ENCODE data around the gene RAD51. TPM values are rescaled to one million over a fixed set of nuclear protein-coding genes. Genes with fewer than 3 reads are reported as not detected.

The RAD51 gene
- total and polyA plus RNA-seq, 2 of the 8 experiments (the other 6 are each of a cell fraction or from before 2014, with no cell fraction given): 32.2 to 42.4 TPM

GRCh38 chr15:40691737-40692136 lies 3.2 kb upstream of the RAD51 start:
- H2AFZ ChIP-seq (ENCODE audit: low read length): no peak overlapping the region
- no peak overlapping the region for H3K27ac ChIP-seq (ENCODE audit: low read depth, low read length)
- H2BK20ac ChIP-seq (ENCODE audit: low read length): no peak overlapping the region
- H3K4me3 ChIP-seq (ENCODE audit: extremely low read depth in 1 of 4, insufficient read depth in 2 of 4, low read depth in 3 of 4, low read length in 4 of 4): no peak overlapping the region
- H4K20me1 ChIP-seq (replicated peaks in 1 of 2; ENCODE audit: control insufficient read depth in 1 of 2, insufficient read depth in 2 of 2, low read length in 2 of 2): peaks cover 0 to 1% of the 10 kb centered on the region in 2 experiments
- H3K4me2 ChIP-seq (ENCODE audit: insufficient read depth in 1 of 2, low read depth in 2 of 2, low read length in 2 of 2): no peak overlapping the region
- FAIRE-seq: no peak
- CTCF ChIA-PET (ENCODE audit: partially characterized antibody): interaction anchor here (0.7 to 1.4 kb wide), 2 partner anchors 14 to 28 kb away, joined by 3 to 6 read pairs; no protein-coding TSS in a partner anchor
- H3K27me3 ChIP-seq (replicated peaks in 1 of 4; ENCODE audit: control insufficient read depth in 3 of 4, extremely low read depth in 1 of 4, insufficient read depth in 3 of 4, low read length in 3 of 4): no peaks in the 10 kb centered on the region
- H4K8ac ChIP-seq (ENCODE audit: extremely low read depth, insufficient read depth, low read length): no peak overlapping the region
- H4K5ac ChIP-seq (ENCODE audit: insufficient read length, low read depth, low read length): no peak overlapping the region
- H3K18ac ChIP-seq (ENCODE audit: extremely low read depth, low read length): no peak overlapping the region
- H3K23ac ChIP-seq (ENCODE audit: insufficient read length): no peak overlapping the region
- H2BK15ac ChIP-seq (ENCODE audit: low read length): no peak overlapping the region
- H3K36me3 ChIP-seq (ENCODE audit: control insufficient read depth in 2 of 4, insufficient read depth in 4 of 4, low read length in 3 of 4): no peaks in the 10 kb centered on the region
- no peak overlapping the region for H4K91ac ChIP-seq (replicated peaks; ENCODE audit: insufficient read length, low read length)
- WGBS, 2 experiments (ENCODE audit: extremely low coverage in 1 of 2, insufficient coverage in 1 of 2, insufficient read length in 1 of 2, insufficient replicate concordance in 2 of 2, low coverage in 1 of 2, low lambda C conversion rate in 2 of 2, missing lambda C conversion rate in 1 of 2): 85% methylated on average over 4 of the region's 4 CpGs; no CpG with 5 or more reads in 1 of the 2 experiments
- no peak overlapping the region for H2AK5ac ChIP-seq (ENCODE audit: low read depth, low read length)
- no peaks in the 10 kb centered on the region for H3K9me3 ChIP-seq (ENCODE audit: insufficient read depth in 2 of 2, low read depth in 1 of 2, low read length in 1 of 2)
- no peak overlapping the region for H3K14ac ChIP-seq (ENCODE audit: insufficient read length)
- peaks cover 4% of the 10 kb centered on the region; the same call in 1 of the 2 replicates for H3K79me1 ChIP-seq (ENCODE audit: low read depth, low read length)
- POLR2A ChIA-PET (ENCODE audit: partially characterized antibody): no interaction called here
- H3K56ac ChIP-seq (replicated peaks; ENCODE audit: insufficient read length, low read depth, low read length): no peak overlapping the region
- H3K4me1 ChIP-seq (replicated peaks in 1 of 4; ENCODE audit: control insufficient read depth in 3 of 4, insufficient read depth in 4 of 4, low read length in 3 of 4): peaks cover 0 to 3% (median 1%) of the 10 kb centered on the region in 4 experiments; a peak in 1 of 7 replicates
- no peak overlapping the region for H2BK120ac ChIP-seq (replicated peaks; ENCODE audit: low read depth, low read length)
- H2BK5ac ChIP-seq (ENCODE audit: low read depth, low read length): no peak overlapping the region
- peaks cover 0 to 8% of the 10 kb centered on the region in 2 experiments; a peak in 2 of 4 replicates for H3K79me2 ChIP-seq (ENCODE audit: control insufficient read depth in 1 of 2, insufficient read depth in 2 of 2, low read length in 2 of 2)
- no peak overlapping the region for H3K4ac ChIP-seq (replicated peaks; ENCODE audit: insufficient read length, low read depth, low read length)
- DNase-seq (ENCODE audit: low read depth in 1 of 2, low spot score in 2 of 2): no peak
- H3K23me2 ChIP-seq (ENCODE audit: low read depth, low read length): peaks cover 5% of the 10 kb centered on the region
- no peak overlapping the region for H2BK12ac ChIP-seq (ENCODE audit: low read depth, low read length)
- no peak overlapping the region for H3K9ac ChIP-seq (replicated peaks in 1 of 4; ENCODE audit: extremely low read depth in 1 of 4, low read depth in 3 of 4, low read length in 3 of 4)
- no peak for TF ChIP-seq SAP30 (IDR thresholded peaks at IDR 0.05; ENCODE audit: insufficient read depth, insufficient replicate concordance, low read length)
- no peak for TF ChIP-seq TCF12 (IDR thresholded peaks at IDR 0.05; ENCODE audit: low read depth, low read length)
- TF ChIP-seq KDM4A (IDR thresholded peaks at IDR 0.05; ENCODE audit: low read depth, low read length, severe bottlenecking): no peak
- TF ChIP-seq SP2 (IDR thresholded peaks at IDR 0.05; ENCODE audit: low read length): no peak
- TF ChIP-seq, protein P1, sequence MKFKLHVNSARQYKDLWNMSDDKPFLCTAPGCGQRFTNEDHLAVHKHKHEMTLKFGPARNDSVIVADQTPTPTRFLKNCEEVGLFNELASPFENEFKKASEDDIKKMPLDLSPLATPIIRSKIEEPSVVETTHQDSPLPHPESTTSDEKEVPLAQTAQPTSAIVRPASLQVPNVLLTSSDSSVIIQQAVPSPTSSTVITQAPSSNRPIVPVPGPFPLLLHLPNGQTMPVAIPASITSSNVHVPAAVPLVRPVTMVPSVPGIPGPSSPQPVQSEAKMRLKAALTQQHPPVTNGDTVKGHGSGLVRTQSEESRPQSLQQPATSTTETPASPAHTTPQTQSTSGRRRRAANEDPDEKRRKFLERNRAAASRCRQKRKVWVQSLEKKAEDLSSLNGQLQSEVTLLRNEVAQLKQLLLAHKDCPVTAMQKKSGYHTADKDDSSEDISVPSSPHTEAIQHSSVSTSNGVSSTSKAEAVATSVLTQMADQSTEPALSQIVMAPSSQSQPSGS (IDR thresholded peaks at IDR 0.05; ENCODE audit: low read length): no peak
- no peak for TF ChIP-seq CREB1 (IDR thresholded peaks at IDR 0.05)
- TF ChIP-seq GABPA (IDR thresholded peaks at IDR 0.05; ENCODE audit: borderline replicate concordance, insufficient read depth, low read length): no peak
- no peak for TF ChIP-seq BRCA1 (IDR thresholded peaks at IDR 0.05; ENCODE audit: low read depth, low read length)
